Stimulated activated CD4-positive, alpha-beta T cell treated with anti-CD3 and anti-CD28 coated beads, TNF-alpha, amount 100 ng/mL, for 1 hour (primary cell): ENCODE data around the gene DSCAML1.

Experiments
- DNase-seq, 3 donors: peaks; one replicate each; pipeline ENCODE4 v3.0.0-alpha.2; 2020; ENCODE audit warnings: low read depth in 3 of 3, low spot score in 1 of 3

The DSCAML1 gene

DNA sequence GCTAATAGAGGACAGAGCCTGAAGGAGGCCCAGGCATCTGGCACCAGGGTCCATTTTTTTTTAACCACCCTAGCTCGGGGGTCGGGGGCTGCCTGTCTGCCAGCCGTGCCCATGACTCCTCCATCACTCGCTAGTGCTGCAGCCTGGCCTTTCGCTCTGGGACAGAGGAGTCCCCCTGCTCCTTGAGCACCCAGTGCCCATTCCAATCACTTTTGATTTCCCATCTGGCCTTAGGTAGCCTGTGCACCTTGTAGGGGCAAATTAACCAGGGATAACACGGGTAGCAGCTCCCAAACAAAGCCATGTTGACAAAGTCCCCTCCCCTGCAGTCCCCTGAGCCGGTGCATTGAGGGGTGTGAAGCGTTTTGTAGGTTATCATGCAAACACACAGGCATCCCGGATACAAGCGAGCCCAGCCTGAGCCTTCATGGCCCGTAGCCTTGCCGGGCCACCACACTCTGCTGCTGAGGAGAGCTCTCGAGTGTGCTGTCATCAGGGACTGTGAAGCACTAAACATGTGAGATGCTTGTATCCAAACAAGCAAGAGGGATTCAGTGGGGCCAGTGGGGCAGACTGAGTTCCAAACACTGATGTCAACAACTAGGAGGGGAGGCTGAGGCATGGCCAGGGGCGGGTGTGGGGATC, 208.7 kb downstream of the DSCAML1 start:
- DNase-seq = no peak

DNA sequence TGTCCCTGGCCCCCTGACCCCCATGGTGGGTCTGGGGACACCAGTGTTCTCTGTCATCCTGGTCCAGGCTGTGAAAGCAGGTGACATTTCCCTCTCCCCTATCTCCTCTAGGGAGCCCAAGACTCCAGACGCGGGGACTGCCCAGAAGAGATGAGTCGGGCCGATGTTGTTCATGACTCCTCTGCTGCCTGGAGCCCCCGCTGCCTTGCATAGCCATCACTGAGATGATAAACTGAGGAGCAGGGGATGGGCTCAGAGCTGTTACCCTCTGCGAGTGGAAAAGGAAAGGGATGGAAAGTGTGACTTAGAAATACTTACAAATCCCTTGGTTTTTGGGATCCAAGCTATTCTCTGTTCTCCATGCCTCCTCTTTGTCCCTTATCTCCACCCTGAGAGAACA, 209.6 kb downstream of the DSCAML1 start:
- no peak for DNase-seq

DNA sequence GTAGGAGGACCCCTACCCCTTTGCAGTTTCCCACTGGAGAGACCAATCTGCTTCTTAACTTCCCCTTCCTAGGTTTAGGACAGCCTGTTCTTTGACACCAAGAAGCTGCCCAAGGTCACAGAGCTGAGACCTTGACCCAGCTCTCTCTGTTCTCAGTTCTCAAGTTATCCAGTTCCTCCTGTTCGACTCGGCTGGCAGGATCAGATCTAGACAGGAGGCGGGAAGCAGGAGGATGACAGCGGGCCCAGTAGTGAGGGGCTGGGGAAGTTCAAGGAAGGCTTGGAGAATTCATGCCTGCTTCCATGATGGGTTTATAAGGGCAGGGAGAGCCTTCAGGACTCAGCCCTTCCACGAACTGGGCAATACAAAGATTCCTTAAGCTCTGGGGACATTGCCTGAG, 210.6 kb downstream of the DSCAML1 start:
- no peak for DNase-seq

DNA sequence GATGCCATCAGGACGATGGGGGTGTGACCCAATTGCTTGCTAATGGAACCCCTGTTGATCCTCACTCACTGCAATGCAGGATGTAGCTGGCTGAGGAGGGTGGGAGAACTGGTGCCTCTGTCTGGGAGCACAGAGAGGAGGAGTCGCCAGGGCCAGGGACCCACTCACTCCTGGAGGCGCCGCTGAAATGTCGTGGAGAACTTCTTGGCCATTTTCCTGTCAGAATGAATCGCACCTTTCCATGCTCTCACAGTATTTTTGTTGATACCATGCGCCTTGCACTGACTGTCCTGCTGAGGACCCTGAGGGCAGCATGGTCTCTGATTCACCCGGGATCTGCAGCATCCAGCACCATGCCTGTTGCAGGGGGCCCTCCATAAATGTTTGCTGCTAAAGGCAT, 211.4 kb downstream of the DSCAML1 start:
- DNase-seq = no peak

DNA sequence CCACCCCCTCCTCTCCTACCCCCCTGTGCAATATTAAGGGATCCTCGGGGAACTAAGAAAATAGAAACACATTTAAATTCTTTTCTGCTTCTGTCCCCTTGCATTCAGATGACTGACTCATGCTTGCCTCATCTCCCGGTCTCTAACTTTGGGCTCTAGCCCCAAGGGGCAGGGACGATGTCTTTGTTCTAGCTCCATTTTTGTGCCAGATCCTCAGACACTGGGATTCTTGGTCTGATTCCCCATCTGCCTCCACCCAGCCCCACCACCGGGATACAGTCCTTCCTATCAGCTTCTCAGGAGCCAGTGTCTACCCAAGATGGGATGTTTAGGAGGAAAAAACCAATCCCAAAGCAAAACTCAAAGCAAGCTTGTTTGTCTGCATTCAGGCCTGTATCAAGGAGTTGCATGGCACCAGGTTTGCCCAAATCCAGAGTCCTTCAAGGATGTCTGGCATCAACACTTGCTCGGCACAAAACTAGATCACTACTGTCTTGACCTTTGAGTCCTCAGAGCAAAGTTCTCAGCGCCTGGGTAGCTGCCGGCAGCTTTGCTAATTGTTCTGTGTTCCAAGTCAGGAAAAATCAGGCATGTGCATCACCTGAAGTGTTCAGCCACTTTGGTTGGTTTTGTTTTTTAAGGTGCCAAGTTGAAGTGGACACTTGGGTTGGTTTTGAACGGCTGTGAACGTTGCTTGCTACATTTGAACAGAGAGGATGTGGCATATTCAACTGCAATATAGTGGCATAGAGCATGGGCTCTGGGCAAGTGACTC, 212.8 kb downstream of the DSCAML1 start:
- no peak for DNase-seq

DNA sequence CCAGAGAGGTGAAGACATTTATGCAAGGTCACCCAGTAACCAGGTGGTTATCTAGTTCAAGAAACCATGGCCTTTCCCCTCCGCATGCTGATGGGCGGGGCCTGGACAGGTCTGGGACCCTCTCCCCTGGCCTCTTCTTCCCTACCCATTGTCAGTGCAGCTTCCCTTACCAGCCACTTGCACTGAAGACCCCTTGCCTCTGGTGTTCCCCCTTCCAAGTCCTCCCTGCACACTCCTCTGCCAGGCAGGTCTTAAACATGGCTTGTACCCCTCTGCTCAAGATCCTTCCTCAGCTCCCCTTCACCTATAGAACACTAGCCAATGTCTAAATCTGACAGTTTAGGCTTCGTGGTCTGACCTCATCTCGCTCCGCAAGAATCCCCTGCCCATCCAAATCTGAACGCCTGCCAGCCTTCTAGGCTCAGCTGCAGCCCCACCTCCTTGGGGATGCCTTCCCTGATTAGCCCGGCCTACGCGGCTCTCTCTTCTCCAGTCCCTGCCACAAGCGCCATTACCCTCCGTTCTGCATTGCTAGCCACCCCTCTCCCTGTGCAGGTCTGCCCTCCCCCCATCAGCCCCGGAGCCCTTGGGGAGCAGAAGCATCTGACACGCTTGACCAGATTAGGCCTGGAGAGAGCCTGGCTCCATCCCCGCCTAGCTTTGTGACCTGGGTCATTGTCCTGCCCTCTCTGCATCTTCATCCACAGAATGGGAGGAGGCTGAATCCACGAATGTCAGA, 213.8 kb downstream of the DSCAML1 start:
- no peak for DNase-seq

DNA sequence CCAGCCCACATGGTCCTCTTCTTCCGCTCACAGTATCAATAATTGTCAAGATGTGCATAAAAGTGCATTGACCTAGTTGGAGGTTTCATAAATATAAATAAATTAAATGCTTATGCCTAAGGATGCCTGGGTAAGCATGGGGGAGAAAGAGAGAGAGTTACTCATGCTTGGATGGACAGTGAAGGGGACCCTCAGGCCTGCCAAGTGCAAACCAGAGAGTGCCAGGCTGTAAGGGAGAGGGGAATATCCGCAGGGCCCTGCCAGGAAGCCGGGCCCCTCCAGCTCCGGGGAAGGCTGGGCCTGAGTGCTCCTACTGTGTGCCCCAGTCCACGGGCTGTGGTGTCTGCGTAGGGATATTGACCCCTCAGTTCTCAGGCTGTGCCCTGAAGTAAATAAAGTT, 214.6 kb downstream of the DSCAML1 start:
- no peak for DNase-seq

DNA sequence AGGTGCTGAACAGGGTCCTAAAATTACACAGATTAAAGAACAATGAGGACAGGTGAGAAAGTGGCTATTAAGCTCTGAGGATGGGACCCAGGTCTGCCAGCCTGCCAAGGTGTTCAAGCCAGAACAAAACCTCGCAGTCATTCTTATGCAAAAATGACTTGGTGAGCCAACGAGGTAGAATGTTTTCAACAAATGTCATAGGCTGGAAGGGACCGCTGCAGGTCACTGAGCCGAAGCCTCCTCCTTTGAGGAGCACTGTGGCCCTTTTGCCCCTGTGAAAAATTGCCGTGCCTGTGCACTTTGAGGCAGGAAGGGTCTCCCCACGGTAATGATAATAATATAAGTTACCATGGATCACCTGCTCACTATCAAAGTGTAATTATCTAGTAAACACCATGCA, 216.2 kb downstream of the DSCAML1 start:
- no peak for DNase-seq

DNA sequence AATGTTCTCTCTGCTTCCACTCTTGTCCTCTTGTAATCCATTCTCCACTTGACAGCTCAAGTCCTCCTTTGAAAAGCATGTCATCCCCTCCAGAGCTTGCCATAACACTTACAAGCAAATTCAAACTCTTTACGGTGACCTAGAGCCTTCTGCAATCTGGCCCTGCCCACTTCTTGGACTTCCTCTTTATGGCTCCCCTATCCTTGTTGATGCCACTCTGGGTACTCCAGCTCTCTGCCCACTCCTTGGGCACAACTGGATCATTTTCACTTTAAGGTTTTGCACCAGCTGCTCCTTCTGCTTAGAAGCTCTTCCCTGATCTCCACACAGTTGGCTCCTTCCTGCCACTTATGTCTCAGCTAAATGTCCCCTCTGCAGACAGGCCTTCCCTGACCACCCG, 217.9 kb downstream of the DSCAML1 start:
- no peak for DNase-seq

DNA sequence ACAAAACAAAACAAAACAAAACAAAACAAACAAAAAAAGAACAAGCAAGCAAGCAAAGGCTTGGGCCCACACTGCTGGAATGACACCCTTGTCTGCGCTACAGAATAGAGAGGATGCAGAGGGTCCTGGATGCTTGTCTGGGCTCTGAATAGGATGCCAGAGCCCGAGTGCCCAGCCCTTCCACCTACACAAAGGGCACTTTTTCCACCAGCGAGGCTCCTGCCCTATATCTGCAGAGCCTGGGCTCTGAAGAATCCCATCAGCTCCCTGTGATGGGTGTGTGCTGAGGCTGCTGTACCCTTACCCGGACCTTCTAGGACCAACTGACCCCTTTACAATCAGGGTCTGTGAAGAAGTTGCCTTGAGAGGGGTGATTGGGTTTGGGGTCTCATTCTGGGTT, 221.2 kb downstream of the DSCAML1 start:
- no peak for DNase-seq

DNA sequence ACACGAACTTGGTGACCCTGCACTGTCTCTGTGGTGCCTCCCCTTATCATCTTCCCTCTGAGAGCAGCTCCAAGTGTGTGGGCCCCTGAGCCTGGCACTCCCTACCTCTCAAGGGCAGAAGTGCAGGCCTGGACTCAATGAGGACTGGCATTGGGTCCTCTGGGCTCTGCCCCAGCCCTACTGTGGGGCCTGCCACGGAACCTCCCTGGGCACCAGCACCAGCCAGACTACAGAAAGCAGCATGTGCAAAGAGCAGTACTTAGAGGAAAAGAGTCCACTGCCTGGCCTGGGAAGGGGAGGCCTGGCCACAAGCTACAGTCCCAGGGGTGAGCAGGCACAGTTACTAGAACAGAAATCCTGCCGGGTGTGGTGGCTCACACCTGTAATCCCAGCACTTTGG, 222.5 kb downstream of the DSCAML1 start:
- DNase-seq = no peak

DNA sequence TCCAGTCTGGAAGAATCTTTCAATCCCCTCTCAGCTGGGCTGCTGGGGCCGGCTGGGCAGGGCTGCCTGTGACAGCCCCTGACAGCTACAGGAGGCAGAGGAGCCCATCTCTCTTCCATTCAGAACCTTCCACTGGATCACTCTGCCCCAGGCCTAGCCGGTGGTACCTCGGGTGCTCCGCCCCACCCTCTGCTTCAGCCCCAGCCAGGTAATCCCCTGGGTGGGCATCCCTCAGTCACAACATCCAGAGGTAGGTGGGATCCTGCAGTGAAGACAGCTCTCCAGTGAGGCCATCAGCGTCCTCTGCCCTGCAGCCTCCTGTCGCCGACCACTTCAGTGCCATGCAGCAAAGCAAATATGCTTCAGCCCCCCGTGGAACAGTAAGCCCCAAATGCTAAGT, 223.7 kb downstream of the DSCAML1 start:
- no peak for DNase-seq

DNA sequence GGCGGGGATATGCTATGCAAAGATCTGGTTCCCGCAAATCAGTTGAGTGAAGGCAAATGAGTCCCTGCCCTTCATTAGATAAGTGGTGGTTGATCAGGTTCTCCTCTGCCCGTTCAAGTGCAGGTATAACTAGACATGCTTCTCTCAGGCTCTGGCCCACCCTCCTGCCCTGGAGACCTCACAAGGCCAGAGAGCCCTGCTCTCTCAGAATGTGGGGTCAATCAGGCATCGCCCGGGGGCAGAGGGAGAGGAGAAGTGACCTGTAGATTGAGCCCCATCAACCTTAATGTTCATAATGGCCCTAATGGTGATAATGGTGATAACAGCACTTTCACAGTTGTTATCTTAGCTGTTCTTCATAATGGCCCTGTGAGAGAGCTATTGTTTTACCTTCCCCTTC, 224.3 kb downstream of the DSCAML1 start:
- DNase-seq = no peak

DNA sequence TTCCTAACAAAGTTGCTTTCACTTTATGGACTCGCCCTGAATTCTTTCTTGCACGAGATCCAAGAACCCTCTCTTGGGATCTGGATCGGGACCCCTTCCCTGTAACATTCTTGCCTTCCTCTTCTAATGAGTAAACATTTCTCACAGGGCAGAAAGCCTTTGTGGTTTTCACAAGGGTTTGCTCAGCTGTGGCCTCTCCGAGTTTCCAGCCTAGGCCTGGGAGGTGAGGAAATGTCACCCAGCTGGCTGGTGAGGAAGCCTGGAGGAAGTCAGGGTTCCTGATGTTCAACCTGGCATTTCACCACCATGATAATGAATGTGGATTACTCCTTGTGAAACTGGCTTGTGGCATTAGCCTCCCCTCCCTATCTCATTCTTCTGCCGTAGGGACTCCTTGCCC, 224.9 kb downstream of the DSCAML1 start:
- no peak for DNase-seq

DNA sequence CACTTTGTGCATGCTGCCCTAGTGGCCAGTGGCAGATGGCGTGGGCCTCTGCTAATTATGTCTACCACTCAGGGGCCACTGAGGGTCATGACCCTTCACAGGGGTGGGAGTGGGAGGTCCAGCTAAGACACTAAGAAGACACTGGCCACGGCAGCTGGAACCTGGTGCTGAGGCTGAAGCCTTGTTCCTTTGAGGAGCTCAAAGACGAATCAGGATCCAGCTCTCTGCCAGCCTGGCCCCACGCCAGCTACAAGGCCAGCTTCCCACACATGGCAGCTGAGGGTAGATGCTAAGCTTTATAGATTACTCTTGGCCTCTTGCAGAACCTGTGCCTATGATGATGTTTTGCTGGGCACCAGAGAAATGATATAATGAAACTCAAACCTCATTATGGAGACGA, 226.3 kb downstream of the DSCAML1 start:
- no peak for DNase-seq

DNA sequence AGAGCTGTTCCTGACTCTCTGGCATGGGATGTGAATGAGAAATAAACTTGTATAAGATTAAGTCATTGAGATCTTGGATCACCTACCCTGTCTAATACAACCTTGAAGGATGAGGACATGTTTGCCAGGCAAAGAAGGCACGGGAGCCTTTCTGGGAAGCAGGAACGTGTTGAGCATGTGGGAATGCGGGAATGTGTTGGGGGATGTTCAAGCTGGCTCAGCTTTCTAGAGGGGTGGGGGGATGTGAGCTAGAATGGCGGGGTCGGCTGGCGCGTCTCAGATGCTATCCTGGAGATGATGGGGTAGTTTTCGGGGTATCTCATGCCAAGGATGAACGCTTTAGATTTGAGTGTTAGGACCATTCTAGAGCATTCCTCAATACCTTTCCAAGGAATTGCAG, 227.1 kb downstream of the DSCAML1 start:
- DNase-seq = no peak

DNA sequence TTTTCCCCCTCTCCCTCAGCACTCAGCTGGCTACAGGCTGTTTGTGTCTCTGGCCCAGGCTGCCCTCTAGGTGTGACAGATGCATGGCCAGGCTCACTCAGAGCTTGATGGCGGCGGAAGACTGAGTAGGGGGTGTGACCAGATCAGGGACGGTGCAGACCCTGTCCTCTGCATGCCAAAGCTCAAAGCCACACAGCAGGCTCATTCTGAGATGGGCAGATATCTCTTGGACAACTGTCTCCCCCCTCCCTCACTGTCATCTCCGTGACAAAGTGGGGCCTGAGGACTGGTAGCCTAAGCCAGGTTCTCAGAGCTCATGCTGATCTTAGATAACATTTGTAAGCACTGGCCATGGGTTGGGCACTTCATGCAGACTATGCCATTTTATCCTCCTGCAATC, 231.3 kb downstream of the DSCAML1 start:
- DNase-seq = no peak

DNA sequence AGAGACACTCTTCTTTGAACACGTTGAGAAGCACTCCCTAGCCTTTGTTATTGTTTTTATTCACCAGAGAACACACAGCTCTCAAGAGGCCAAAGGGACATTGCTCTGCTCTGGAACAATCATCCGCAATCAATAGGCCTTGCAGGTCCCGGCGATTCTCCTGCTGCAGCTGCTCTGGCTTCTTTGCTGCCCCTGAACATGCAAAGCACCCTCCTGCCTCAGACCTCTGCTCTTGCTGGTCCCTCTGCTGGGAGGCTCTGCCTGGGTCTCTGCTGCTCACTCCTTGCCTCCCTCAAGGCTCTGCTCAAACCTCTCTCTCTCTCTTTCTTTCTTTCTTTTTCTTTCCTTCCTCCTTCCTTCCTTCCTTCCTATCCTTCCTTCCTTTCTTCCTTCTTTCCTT, 232.7 kb downstream of the DSCAML1 start:
- no peak for DNase-seq

DNA sequence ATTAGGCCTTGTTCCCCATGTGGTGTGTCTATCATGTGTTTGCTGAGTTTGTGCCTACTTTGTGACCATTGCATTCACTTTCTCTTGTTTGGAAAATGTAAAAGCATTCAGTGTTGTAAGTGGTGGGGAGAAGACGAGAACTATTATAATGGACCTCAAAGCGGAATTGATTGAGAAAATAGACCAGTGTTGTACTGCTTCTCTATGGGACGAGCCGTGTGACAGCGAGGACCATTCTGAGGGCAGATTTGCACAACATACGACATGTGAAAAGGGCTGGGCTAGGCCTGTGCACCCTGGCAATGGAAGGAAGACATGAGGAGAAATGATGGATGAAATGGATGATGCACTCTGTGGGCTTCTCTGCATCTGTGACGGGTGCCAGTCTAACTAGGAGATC, 233.5 kb downstream of the DSCAML1 start:
- no peak for DNase-seq

DNA sequence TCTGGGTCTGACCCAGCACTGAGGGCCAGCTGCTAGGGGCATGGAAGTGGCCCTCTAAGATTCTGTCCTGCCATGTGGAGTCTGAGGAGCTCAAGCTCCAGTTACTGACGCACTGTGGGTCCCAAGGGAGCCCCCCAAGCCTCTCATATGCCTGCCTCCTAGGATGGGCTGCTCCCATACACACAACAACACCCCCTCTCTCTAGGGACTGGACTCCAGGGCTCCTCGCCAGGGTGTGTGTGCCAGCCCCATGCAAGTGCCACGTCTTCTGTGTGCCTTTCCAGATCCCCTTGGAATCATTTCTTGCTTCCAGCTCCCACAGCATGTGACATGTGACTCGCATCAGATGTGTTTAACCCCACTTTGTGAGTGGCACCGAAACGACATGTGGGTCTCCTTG, 234.9 kb downstream of the DSCAML1 start:
- no peak for DNase-seq

DNA sequence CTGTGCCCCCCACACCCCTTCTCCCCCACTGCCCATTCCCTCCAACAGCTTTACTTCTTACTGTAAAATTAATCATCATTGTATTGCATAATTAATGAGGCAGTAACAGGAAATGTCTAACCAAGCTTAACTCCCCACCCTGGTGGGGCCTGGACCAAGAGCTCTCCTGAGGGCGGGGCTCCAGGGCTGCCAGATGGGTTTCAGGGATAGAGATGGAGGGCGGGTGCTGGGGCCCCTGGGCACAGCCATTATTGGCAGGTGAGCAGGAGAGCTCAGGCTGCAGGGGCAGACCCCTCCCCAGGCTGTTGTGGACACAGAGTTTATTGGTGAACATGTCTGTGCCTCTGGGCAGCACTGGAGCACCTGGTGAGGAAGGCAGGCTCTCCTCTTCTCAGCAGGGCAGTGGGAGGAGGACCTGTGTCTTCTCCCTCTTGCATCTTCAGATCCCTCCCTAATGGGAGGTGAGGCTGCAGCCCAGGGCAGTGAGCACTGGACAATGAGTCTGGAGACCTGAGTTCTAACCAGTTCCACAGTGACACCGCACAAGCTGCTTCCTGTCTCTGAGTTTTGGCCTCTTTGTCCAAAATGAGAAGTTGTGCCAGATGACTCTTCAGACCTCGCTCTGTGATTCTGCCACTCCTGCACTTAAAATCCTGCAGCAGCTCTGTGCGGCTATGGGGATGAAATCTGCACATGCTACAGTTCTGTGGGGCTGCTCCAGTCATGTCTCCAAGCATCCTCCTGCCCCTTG, 236.1 kb downstream of the DSCAML1 start:
- no peak for DNase-seq

DNA sequence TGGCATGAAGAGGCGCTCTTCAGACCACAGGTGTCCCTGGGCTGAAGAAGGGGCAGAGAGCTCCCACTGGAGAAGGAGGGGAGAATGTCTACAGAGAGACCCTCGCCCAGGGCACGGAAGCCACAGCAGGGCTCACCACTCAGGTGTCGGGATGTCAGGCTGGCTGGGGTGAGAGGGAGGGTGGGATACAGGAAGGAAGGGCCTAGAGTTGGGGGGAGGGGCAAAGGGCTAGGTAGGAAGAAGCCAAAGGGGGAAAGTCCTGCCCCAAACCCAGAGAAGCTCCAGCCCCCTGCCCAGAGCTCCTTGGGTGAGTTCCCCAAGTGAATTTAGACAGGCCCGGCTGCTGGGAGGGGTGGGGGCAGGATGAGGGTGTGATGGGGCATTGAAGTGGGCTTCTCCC, 237.3 kb downstream of the DSCAML1 start:
- DNase-seq = no peak
